Liver (tissue), 9 donors: ENCODE data around the gene DIPK1B. TPM values are rescaled to one million over a fixed set of nuclear protein-coding genes. Genes with fewer than 3 reads are reported as not detected.

Source experiments
- DNase-seq: peaks from one replicate; pipeline ENCODE4 v3.0.0-alpha.2; 2017; ENCODE audit warnings: low spot score
- H3K27ac ChIP-seq, 2 donors: one replicate each; pipeline ENCODE4 v1.7.0; 2013; ENCODE audit warnings: inconsistent platforms in 2 of 2, low read length in 2 of 2, control low read depth in 1 of 2, low read depth in 1 of 2, mild to moderate bottlenecking in 1 of 2
- H3K27me3 ChIP-seq, 4 donors: one replicate each; pipeline versions ENCODE4 v1.6.1 to v1.7.0; 2013; ENCODE audit warnings: low read length in 3 of 4, inconsistent platforms in 1 of 4, mild to moderate bottlenecking in 1 of 4, moderate library complexity in 1 of 4; ENCODE audit not compliant: control insufficient read depth in 4 of 4, insufficient read depth in 4 of 4
- H3K36me3 ChIP-seq, 4 donors: one replicate each; pipeline versions ENCODE4 v1.6.1 to v1.7.0; 2013; ENCODE audit warnings: low read length in 3 of 4, mild to moderate bottlenecking in 3 of 4, low read depth in 1 of 4, moderate library complexity in 1 of 4; ENCODE audit not compliant: control insufficient read depth in 4 of 4, insufficient read depth in 3 of 4
- H3K4me1 ChIP-seq, 4 donors: one replicate each; pipeline versions ENCODE4 v1.6.1 to v1.7.0; 2013; ENCODE audit warnings: low read length in 3 of 4, mild to moderate bottlenecking in 3 of 4, moderate library complexity in 1 of 4; ENCODE audit not compliant: control insufficient read depth in 4 of 4, insufficient read depth in 4 of 4
- H3K4me3 ChIP-seq, 3 donors: one replicate each; pipeline versions ENCODE4 v1.6.1 to v1.7.0; 2013; ENCODE audit warnings: low read length in 3 of 3, control low read depth in 1 of 3, low read depth in 1 of 3, mild to moderate bottlenecking in 1 of 3
- H3K9ac ChIP-seq, 2 donors: one replicate each; pipeline ENCODE4 v1.7.0; 2013; ENCODE audit warnings: low read length in 2 of 2, mild to moderate bottlenecking in 2 of 2, moderate library complexity in 2 of 2, control low read depth in 1 of 2, low read depth in 1 of 2
- H3K9me3 ChIP-seq, 4 donors: one replicate each; pipeline versions ENCODE4 v1.6.1 to v1.7.0; 2013; ENCODE audit warnings: low read length in 3 of 4; ENCODE audit not compliant: control insufficient read depth in 4 of 4
- ATF3 ChIP-seq: IDR thresholded peaks from 2 replicates; pipeline ENCODE4 v1.6.1; 2016; ENCODE audit warnings: antibody characterized with exemption
- EGR1 ChIP-seq, 2 donors: IDR thresholded peaks; 2 replicates each; pipeline ENCODE4 v1.6.1; 2016 to 2018; ENCODE audit warnings: antibody characterized with exemption in 2 of 2, low read depth in 2 of 2
- FOXA1 ChIP-seq: IDR thresholded peaks from 2 replicates; pipeline ENCODE4 v1.6.1; 2016; ENCODE audit warnings: antibody characterized with exemption
- FOXA2 ChIP-seq: IDR thresholded peaks from 2 replicates; pipeline ENCODE4 v1.6.1; 2016; ENCODE audit warnings: antibody characterized with exemption
- GABPA ChIP-seq, 2 donors: IDR thresholded peaks in 1 of 2; conservative IDR thresholded peaks in 1 of 2; 2 replicates each; pipeline ENCODE4 v1.6.1; 2016; ENCODE audit warnings: antibody characterized with exemption in 2 of 2, mild to moderate bottlenecking in 1 of 2, moderate library complexity in 1 of 2
- HNF4A ChIP-seq, 2 donors: conservative IDR thresholded peaks; 2 replicates each; pipeline ENCODE4 v1.6.1; 2016; ENCODE audit warnings: antibody characterized with exemption in 2 of 2, mild to moderate bottlenecking in 2 of 2
- HNF4G ChIP-seq: IDR thresholded peaks from 2 replicates; pipeline ENCODE4 v1.6.1; 2016; ENCODE audit warnings: antibody characterized with exemption
- JUND ChIP-seq, 2 donors: IDR thresholded peaks; 2 replicates each; pipeline ENCODE4 v1.6.1; 2016; ENCODE audit warnings: antibody characterized with exemption in 2 of 2
- MAX ChIP-seq: IDR thresholded peaks from 2 replicates; pipeline ENCODE4 v1.6.1; 2016; ENCODE audit warnings: antibody characterized with exemption
- NR2F2 ChIP-seq: IDR thresholded peaks from 2 replicates; pipeline ENCODE4 v1.6.1; 2016; ENCODE audit warnings: antibody characterized with exemption
- RAD21 ChIP-seq, 2 donors: IDR thresholded peaks; 2 replicates each; pipeline ENCODE4 v1.6.1; 2016; ENCODE audit warnings: antibody characterized with exemption in 2 of 2, mild to moderate bottlenecking in 2 of 2
- REST ChIP-seq: IDR thresholded peaks from 2 replicates; pipeline ENCODE4 v1.6.1; 2016; ENCODE audit warnings: antibody characterized with exemption, mild to moderate bottlenecking
- RXRA ChIP-seq, 2 donors: IDR thresholded peaks; 2 replicates each; pipeline ENCODE4 v1.6.1; 2017 to 2018; ENCODE audit warnings: antibody characterized with exemption in 2 of 2, mild to moderate bottlenecking in 1 of 2
- SP1 ChIP-seq: IDR thresholded peaks from 2 replicates; pipeline ENCODE4 v1.6.1; 2018; ENCODE audit warnings: antibody characterized with exemption, mild to moderate bottlenecking
- YY1 ChIP-seq: IDR thresholded peaks from 2 replicates; pipeline ENCODE4 v1.6.1; 2016; ENCODE audit warnings: antibody characterized with exemption, mild to moderate bottlenecking
- ZBTB33 ChIP-seq: IDR thresholded peaks from 2 replicates; pipeline ENCODE4 v1.6.1; 2016; ENCODE audit warnings: antibody characterized with exemption
- WGBS: extraction: QIAGEN DNeasy Blood & Tissue Kit; methylation state at CpG from one replicate; pipeline ENCODE4 v1.1.7; 2013; 5-methylcytosine and 5-hydroxymethylcytosine counted together
- polyA plus RNA-seq, 2 donors: library from polyadenylated mRNA; stranded (reverse) in 1 of 2; unstranded in 1 of 2; fragments of 200-250 nt in 1 of 2; fragments of >200 nt in 1 of 2; fragmentation: Nextera tagmentation in 1 of 2; extraction: Ambion mirVana in 1 of 2; gene quantifications; one replicate each; pipeline versions ENCODE4 v1.2.1 to v1.2.3, GENCODE V29; 2013 to 2015
- total RNA-seq, 2 donors: library from RNA; depleted of rRNA; stranded (reverse); fragments of >200 nt; gene quantifications; one replicate each; pipeline ENCODE4 v1.2.3, GENCODE V29; 2014
- TF ChIP-seq, protein P1 (sequence below): fragments of 150-350 bp; IDR thresholded peaks from 2 replicates; pipeline ENCODE4 v1.5.1; 2017; ENCODE audit warnings: improper control_type of control experiment, low read depth, low read length; ENCODE audit not compliant: missing input control
- donor health status: healthy.
- donor health status: healthy.
- donor health status: healthy.
- donor health status: healthy.
- donor health status: healthy.

The DIPK1B gene
- total and polyA plus RNA-seq, 4 donors, result 2.3 to 19.7 (median 5.2) TPM

DNA sequence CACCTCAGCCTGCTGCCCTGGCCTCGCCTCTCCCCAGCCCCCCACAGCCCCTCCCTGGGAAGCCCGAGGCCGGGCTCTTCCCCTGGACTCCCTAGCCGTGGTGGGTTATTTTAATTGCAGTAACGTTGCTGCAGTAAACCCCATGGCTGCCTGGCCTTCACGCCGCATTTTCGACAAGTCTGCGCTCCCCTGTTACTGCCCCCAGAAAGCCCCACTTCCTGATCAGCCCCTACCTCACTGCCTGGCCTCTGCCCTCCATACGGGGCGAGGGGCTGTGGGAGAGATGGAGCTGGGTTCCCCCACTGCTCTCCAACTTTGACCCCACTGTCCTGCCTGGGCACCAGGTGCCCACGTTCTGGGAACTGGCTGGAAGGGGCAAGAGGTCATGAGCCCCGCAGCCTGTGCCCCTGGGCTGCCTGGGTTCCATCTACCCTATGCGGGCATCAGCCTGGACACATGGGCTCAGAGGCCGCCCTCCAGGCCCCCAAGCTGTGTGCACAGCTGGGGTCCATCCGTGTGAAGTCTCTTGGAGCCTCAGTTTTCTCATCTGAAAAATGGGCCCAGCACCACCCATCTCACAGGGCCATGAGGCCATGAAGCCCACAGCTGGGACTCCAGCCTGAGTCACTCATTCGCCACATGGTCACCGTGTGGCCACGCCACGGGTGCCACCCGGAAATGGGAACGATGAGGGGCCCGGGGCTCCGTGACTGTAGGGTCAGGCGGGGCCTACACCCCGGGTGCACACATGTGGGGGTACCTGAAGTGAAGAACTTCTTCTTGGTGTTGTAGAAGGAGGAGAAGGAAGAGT, 38.2 kb upstream of the DIPK1B start:
- H3K27ac ChIP-seq, result peak overlapping the region; percentile 58 to 65
- H3K4me1 ChIP-seq, result peaks cover 32 to 68% (median 53%) of the 10 kb centered on the region in 4 donors
- no peaks in the 10 kb centered on the region for H3K27me3 ChIP-seq
- no peak overlapping the region for H3K9ac ChIP-seq
- no peak overlapping the region for H3K4me3 ChIP-seq
- no peak for DNase-seq
- peaks cover 0 to 15% (median 3%) of the 10 kb centered on the region in 4 donors for H3K36me3 ChIP-seq
- no peaks in the 10 kb centered on the region for H3K9me3 ChIP-seq
- WGBS, result 76% methylated on average over 26 of the region's 26 CpGs
- TF ChIP-seq MAX, result peak; percentile 8
- peak; percentile 90 for TF ChIP-seq NR2F2
- peak; percentile 10 for TF ChIP-seq SP1
- no peak for TF ChIP-seq HNF4G
- no peak for TF ChIP-seq ATF3
- TF ChIP-seq EGR1 (IDR thresholded peaks at IDR 0.05; ENCODE audit: low read depth in 2 of 2), result no peak
- TF ChIP-seq RXRA (IDR thresholded peaks at IDR 0.05), result peak in 1 of 2 donors; percentile 4

DNA sequence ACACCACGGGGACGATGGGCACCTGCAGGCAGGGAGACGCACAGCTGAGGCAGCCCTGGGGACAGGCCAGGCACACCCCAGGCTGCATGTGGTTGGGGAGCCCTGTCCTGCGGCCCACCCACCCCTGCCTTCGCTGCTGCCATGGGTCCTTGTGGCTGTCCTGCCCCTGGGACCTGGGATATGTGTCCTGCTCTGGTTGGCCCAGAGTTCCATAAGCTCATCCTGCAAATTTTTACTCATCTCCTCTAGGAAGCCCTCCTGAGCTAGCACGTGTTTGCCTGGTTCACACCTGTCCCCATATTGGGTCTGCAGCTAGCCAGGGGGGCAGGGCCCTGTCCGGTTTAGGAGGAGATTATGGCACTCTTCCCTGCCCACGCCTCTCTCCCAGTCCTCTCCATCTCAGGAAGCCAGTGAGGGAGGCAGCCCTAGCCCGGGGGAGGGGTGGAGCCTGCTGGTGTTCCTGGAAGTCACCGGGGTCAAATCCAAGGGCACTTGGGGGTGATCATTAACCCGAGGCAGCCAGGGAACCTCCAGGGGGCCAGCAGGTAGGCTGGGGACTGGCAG, 37.5 kb upstream of the DIPK1B start:
- WGBS, result 49% methylated on average over 11 of the region's 11 CpGs
- DNase-seq, result peak; percentile 78
- Histone ChIP-seq H3K27ac (peak overlapping the region; percentile 59 to 65), H3K9ac (no peak overlapping the region), H3K36me3 (peaks cover 0 to 15% (median 3%) of the 10 kb centered on the region in 4 donors), H3K4me1 (peaks cover 39 to 75% (median 59%) of the 10 kb centered on the region in 4 donors), H3K9me3 (no peaks in the 10 kb centered on the region), H3K27me3 (no peaks in the 10 kb centered on the region), H3K4me3 (peak overlapping the region in 1 of 3 donors; percentile 24)
- TF ChIP-seq FOXA2 (peak; percentile 15), ZBTB33 (no peak), ATF3 (no peak), HNF4G (no peak), SP1 (peak; percentile 88), NR2F2 (peak; percentile 85), YY1 (peak; percentile 81), REST (no peak), EGR1 (IDR thresholded peaks at IDR 0.05; ENCODE audit: low read depth in 2 of 2) (peak in 1 of 2 donors; percentile 62), RAD21 (IDR thresholded peaks at IDR 0.05) (peak; percentile 35 to 45), MAX (peak; percentile 54), HNF4A (conservative IDR thresholded peaks at IDR 0.05) (peak; percentile 70 to 81), JUND (IDR thresholded peaks at IDR 0.05) (peak; percentile 17 to 43), RXRA (IDR thresholded peaks at IDR 0.05) (peak; percentile 87), FOXA1 (no peak), GABPA (IDR thresholded peaks at IDR 0.05 in 1 of 2, conservative IDR thresholded peaks at IDR 0.05 in 1 of 2) (peak in 1 of 2 donors; percentile 35)
- TF ChIP-seq, protein P1, sequence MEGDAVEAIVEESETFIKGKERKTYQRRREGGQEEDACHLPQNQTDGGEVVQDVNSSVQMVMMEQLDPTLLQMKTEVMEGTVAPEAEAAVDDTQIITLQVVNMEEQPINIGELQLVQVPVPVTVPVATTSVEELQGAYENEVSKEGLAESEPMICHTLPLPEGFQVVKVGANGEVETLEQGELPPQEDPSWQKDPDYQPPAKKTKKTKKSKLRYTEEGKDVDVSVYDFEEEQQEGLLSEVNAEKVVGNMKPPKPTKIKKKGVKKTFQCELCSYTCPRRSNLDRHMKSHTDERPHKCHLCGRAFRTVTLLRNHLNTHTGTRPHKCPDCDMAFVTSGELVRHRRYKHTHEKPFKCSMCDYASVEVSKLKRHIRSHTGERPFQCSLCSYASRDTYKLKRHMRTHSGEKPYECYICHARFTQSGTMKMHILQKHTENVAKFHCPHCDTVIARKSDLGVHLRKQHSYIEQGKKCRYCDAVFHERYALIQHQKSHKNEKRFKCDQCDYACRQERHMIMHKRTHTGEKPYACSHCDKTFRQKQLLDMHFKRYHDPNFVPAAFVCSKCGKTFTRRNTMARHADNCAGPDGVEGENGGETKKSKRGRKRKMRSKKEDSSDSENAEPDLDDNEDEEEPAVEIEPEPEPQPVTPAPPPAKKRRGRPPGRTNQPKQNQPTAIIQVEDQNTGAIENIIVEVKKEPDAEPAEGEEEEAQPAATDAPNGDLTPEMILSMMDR, result no peak
